ENCODE data around the gene INO80B. TPM values are rescaled to one million over a fixed set of nuclear protein-coding genes. Genes with fewer than 3 reads are reported as not detected.

Gene INO80B
- polyA plus RNA-seq, 1 of the 3 experiments (the other 2 are of a cell fraction): 41.7 TPM

GRCh38 chr2:74436111-74436805 lies 18.6 kb upstream of the INO80B start:
- Histone ChIP-seq H3K27me3 (ENCODE audit: insufficient read depth) (no peaks in the 10 kb centered on the region), H3F3A (replicated peaks; ENCODE audit: insufficient read depth) (no peaks in the 10 kb centered on the region), H3K27ac (ENCODE audit: low read depth in 2 of 2, low read length in 1 of 2) (no peak overlapping the region), H3K36me3 (replicated peaks in 1 of 2; ENCODE audit: control insufficient read depth in 1 of 2, insufficient read depth in 2 of 2, low read length in 1 of 2) (peaks cover 7 to 10% of the 10 kb centered on the region in 2 experiments), H3K9me3 (no peaks in the 10 kb centered on the region), H3K9me2 (no peaks in the 10 kb centered on the region), H3K4me2 (no peak overlapping the region), H3K4me1 (ENCODE audit: control insufficient read depth in 1 of 2, insufficient read depth in 2 of 2, low read depth in 1 of 2, low read length in 1 of 2) (peaks cover 16 to 27% of the 10 kb centered on the region in 2 experiments; a peak in 3 of 4 replicates), H3K4me3 (ENCODE audit: low read depth in 2 of 2, low read length in 1 of 2) (no peak overlapping the region), H3K9ac (no peak overlapping the region), H2AFZ (ENCODE audit: low read depth) (no peak overlapping the region), H3K79me2 (ENCODE audit: insufficient read depth) (peaks cover 34% of the 10 kb centered on the region), H4K20me1 (ENCODE audit: insufficient read depth) (no peaks in the 10 kb centered on the region)
- no peak for TF ChIP-seq SMC3 (IDR thresholded peaks at IDR 0.05; ENCODE audit: low read depth, low read length)
- no peak for TF ChIP-seq FOSL2 (IDR thresholded peaks at IDR 0.05; ENCODE audit: borderline replicate concordance, low read depth)
- TF ChIP-seq MXI1 (IDR thresholded peaks at IDR 0.05; ENCODE audit: low read depth, low read length): no peak
- TF ChIP-seq EP300 (IDR thresholded peaks at IDR 0.05; ENCODE audit: borderline replicate concordance in 1 of 2, low read depth in 1 of 2, low read length in 1 of 2): no peak
- ChIA-PET POLR2A (no interaction called here), CTCF (no interaction called here)
- WGBS (ENCODE audit: low lambda C conversion rate): 98% methylated on average over 33 of the region's 43 CpGs
- DNase-seq: no peak

- Histone ChIP-seq H3K9ac (no peak overlapping the region), H3K4me3 (ENCODE audit: low read depth in 2 of 2, low read length in 1 of 2) (no peak overlapping the region)
- CTCF ChIA-PET: no interaction called here
Observed at GRCh38 chr2:74436848-74437695, 17.8 kb upstream of the INO80B start.

GRCh38 chr2:74438248-74438647 lies 16.6 kb upstream of the INO80B start:
- Histone ChIP-seq H3K9me2 (no peaks in the 10 kb centered on the region), H3K4me3 (ENCODE audit: low read depth in 2 of 2, low read length in 1 of 2) (peak overlapping the region in 1 of 2 experiments; percentile 73; a peak in 1 of 4 replicates), H4K20me1 (ENCODE audit: insufficient read depth) (no peaks in the 10 kb centered on the region), H3K4me1 (ENCODE audit: control insufficient read depth in 1 of 2, insufficient read depth in 2 of 2, low read depth in 1 of 2, low read length in 1 of 2) (peaks cover 16 to 27% of the 10 kb centered on the region in 2 experiments; a peak in 3 of 4 replicates), H3K9me3 (no peaks in the 10 kb centered on the region), H3K9ac (no peak overlapping the region), H3K36me3 (replicated peaks in 1 of 2; ENCODE audit: control insufficient read depth in 1 of 2, insufficient read depth in 2 of 2, low read length in 1 of 2) (no peaks in the 10 kb centered on the region), H3K79me2 (ENCODE audit: insufficient read depth) (peaks cover 34% of the 10 kb centered on the region), H3K4me2 (peak overlapping the region; percentile 97), H3K27ac (ENCODE audit: low read depth in 2 of 2, low read length in 1 of 2) (no peak overlapping the region), H3F3A (replicated peaks; ENCODE audit: insufficient read depth) (no peaks in the 10 kb centered on the region), H3K27me3 (ENCODE audit: insufficient read depth) (no peaks in the 10 kb centered on the region), H2AFZ (ENCODE audit: low read depth) (no peak overlapping the region)
- ChIA-PET CTCF (interaction anchor here (1.1 to 1.7 kb wide), 4 partner anchors 9 to 103 kb away, joined by 3 to 6 read pairs (median 3); partner anchors contain the start of genes C2orf81 and WDR54), POLR2A (interaction anchor here (1.1 to 3.0 kb wide), 3 partner anchors 17 to 228 kb away, joined by 3 to 25 read pairs (median 3); partner anchors contain the start of genes C2orf81, WBP1 and WDR54)
- DNase-seq: no peak
- 100% methylated on average over 1 of the region's 1 CpG for WGBS (ENCODE audit: low lambda C conversion rate)
- TF ChIP-seq MXI1 (IDR thresholded peaks at IDR 0.05; ENCODE audit: low read depth, low read length) (no peak), CTCF (IDR thresholded peaks at IDR 0.05) (no peak), FOSL2 (IDR thresholded peaks at IDR 0.05; ENCODE audit: borderline replicate concordance, low read depth) (no peak), ZBTB33 (IDR thresholded peaks at IDR 0.05; ENCODE audit: borderline replicate concordance, low read depth) (no peak), IRF3 (IDR thresholded peaks at IDR 0.05; ENCODE audit: low read depth, low read length) (no peak), GABPA (IDR thresholded peaks at IDR 0.05; ENCODE audit: low read depth) (no peak), TCF12 (IDR thresholded peaks at IDR 0.05) (no peak), RFX5 (IDR thresholded peaks at IDR 0.05; ENCODE audit: low read length) (no peak)

More at GRCh38 chr2:74436848-74437695, 17.8 kb upstream of the INO80B start:
- TF ChIP-seq NRF1 (IDR thresholded peaks at IDR 0.05; ENCODE audit: low read depth, low read length): no peak
- no peak for TF ChIP-seq MXI1 (IDR thresholded peaks at IDR 0.05; ENCODE audit: low read depth, low read length)
- no peak for TF ChIP-seq GATA2 (CRISPR knock-in tag; IDR thresholded peaks at IDR 0.05)
- TF ChIP-seq GABPA (IDR thresholded peaks at IDR 0.05; ENCODE audit: low read depth): no peak
- no peak for TF ChIP-seq SMC3 (IDR thresholded peaks at IDR 0.05; ENCODE audit: low read depth, low read length)
- TF ChIP-seq TCF12 (IDR thresholded peaks at IDR 0.05): no peak
- 92% methylated on average over 6 of the region's 6 CpGs for WGBS (ENCODE audit: low lambda C conversion rate)
- POLR2A ChIA-PET: no interaction called here
- Histone ChIP-seq H3K4me2 (peak overlapping the region; percentile 97; the same call in 1 of the 2 replicates), H3K79me2 (ENCODE audit: insufficient read depth) (peaks cover 34% of the 10 kb centered on the region), H3K9me2 (no peaks in the 10 kb centered on the region), H3K9me3 (no peaks in the 10 kb centered on the region), H4K20me1 (ENCODE audit: insufficient read depth) (no peaks in the 10 kb centered on the region), H2AFZ (ENCODE audit: low read depth) (no peak overlapping the region), H3K27me3 (ENCODE audit: insufficient read depth) (no peaks in the 10 kb centered on the region), H3K36me3 (replicated peaks in 1 of 2; ENCODE audit: control insufficient read depth in 1 of 2, insufficient read depth in 2 of 2, low read length in 1 of 2) (peaks cover 0 to 4% of the 10 kb centered on the region in 2 experiments), H3K4me1 (ENCODE audit: control insufficient read depth in 1 of 2, insufficient read depth in 2 of 2, low read depth in 1 of 2, low read length in 1 of 2) (peaks cover 16 to 27% of the 10 kb centered on the region in 2 experiments; a peak in 3 of 4 replicates), H3F3A (replicated peaks; ENCODE audit: insufficient read depth) (no peaks in the 10 kb centered on the region), H3K27ac (ENCODE audit: low read depth in 2 of 2, low read length in 1 of 2) (no peak overlapping the region)
- DNase-seq: no peak
